GM18868 (cell line): ENCODE measurements around the gene PTGR2.
"Not testable (repeated sequence)": the region's sequence is repeated elsewhere in the genome, so short reads cannot be mapped to it uniquely, and the experiment has no call there.

Source experiments
- ATAC-seq: cut with Tn5 transposase; IDR thresholded peaks from one replicate; pipeline ENCODE4 v1.9.1; 2021; ENCODE audit warnings: mild to moderate bottlenecking, moderate library complexity; ENCODE audit not compliant: unreplicated experiment

The PTGR2 gene

GRCh38 chr14:73884438-73885190 is 33.0 kb downstream of the PTGR2 start:
- no peak for ATAC-seq

GRCh38 chr14:73886449-73887317 is 35.1 kb downstream of the PTGR2 start, which contains the start of gene ZNF410:
Gene ZNF410, plus strand, starts transcription at chr14:73886859. Its CDS starts 5,317 bp downstream, at chr14:73892176.
- ATAC-seq, result peak; percentile 95

GRCh38 chr14:73887318-73887616 is 35.6 kb downstream of the PTGR2 start:
- no peak for ATAC-seq

GRCh38 chr14:73887694-73888459 is 36.2 kb downstream of the PTGR2 start:
- no peak for ATAC-seq

GRCh38 chr14:73888460-73888725 is 36.8 kb downstream of the PTGR2 start:
- no peak for ATAC-seq

GRCh38 chr14:73888971-73889370 is 37.3 kb downstream of the PTGR2 start:
- ATAC-seq, result no peak

GRCh38 chr14:73889376-73889775 is 37.7 kb downstream of the PTGR2 start:
- ATAC-seq, result no peak

- ATAC-seq, result not testable (repeated sequence)
Measured at GRCh38 chr14:73894180-73894687, 42.6 kb downstream of the PTGR2 start.

GRCh38 chr14:73895939-73896338 is 44.3 kb downstream of the PTGR2 start:
- no peak for ATAC-seq

- no peak for ATAC-seq
Measured at GRCh38 chr14:73896521-73896920, 44.9 kb downstream of the PTGR2 start.

- ATAC-seq, result no peak
Measured at GRCh38 chr14:73903028-73903427, 51.4 kb downstream of the PTGR2 start.

GRCh38 chr14:73909681-73910080 is 58.0 kb downstream of the PTGR2 start:
- no peak for ATAC-seq

- no peak for ATAC-seq
Measured at GRCh38 chr14:73913256-73913655, 61.6 kb downstream of the PTGR2 start.

GRCh38 chr14:73916324-73916723 is 64.7 kb downstream of the PTGR2 start:
- ATAC-seq, result no peak

GRCh38 chr14:73919457-73919856 is 67.8 kb downstream of the PTGR2 start:
- ATAC-seq, result not testable (repeated sequence)

GRCh38 chr14:73924337-73924736 is 72.7 kb downstream of the PTGR2 start:
- no peak for ATAC-seq
